Ovary (tissue), 9 donors: ENCODE data around the gene SLC6A6. TPM values are rescaled to one million over a fixed set of nuclear protein-coding genes. Genes with fewer than 3 reads are reported as not detected.
A peak's percentile ranks its signal among the peaks of the same experiment; 100 is the strongest.

Experiments
- DNase-seq, 5 donors: peaks; one replicate each; pipeline ENCODE4 v3.0.0-alpha.2; 2019 to 2020
- H3K27ac ChIP-seq, 2 donors: fragments of 200-600 bp; one replicate each; pipeline versions ENCODE4 v1.5.1 to v1.8.0; 2019 to 2022
- H3K27me3 ChIP-seq: fragments of 200-600 bp; one replicate; pipeline ENCODE4 v1.8.0; 2022
- H3K36me3 ChIP-seq: fragments of 200-600 bp; sonication (generic); one replicate; pipeline ENCODE4 v1.5.1; 2019
- H3K4me1 ChIP-seq: one replicate; pipeline ENCODE4 v1.8.1; 2013; ENCODE audit warnings: mild to moderate bottlenecking, moderate library complexity; ENCODE audit not compliant: insufficient read depth
- H3K4me3 ChIP-seq: fragments of 200-600 bp; sonication (generic); one replicate; pipeline ENCODE4 v1.5.1; 2017
- H3K9me3 ChIP-seq, 2 donors: fragments of 200-600 bp in 1 of 2; sonication (generic) in 1 of 2; one replicate each; pipeline versions ENCODE4 v1.5.1 to v1.8.1; 2013 to 2019; ENCODE audit warnings: mild to moderate bottlenecking in 1 of 2, moderate library complexity in 1 of 2
- CTCF ChIP-seq, 3 donors: fragments of 450-650 bp in 2 of 3; fragments of 200-600 bp in 1 of 3; IDR thresholded peaks; one replicate each; pipeline versions ENCODE4 v1.5.1 to v1.8.0; 2016 to 2022; ENCODE audit warnings: antibody characterized with exemption in 3 of 3, mild to moderate bottlenecking in 1 of 3
- EP300 ChIP-seq: sonication (generic); formaldehyde crosslinking; IDR thresholded peaks from one replicate; pipeline ENCODE4 v1.6.1; 2017; ENCODE audit warnings: antibody characterized with exemption
- POLR2A ChIP-seq: fragments of 450-650 bp; IDR thresholded peaks from one replicate; pipeline ENCODE4 v1.6.1; 2017; ENCODE audit warnings: antibody characterized with exemption, mild to moderate bottlenecking, moderate library complexity
- WGBS, 3 donors: extraction: QIAGEN DNeasy Blood & Tissue Kit in 1 of 3; methylation state at CpG; one replicate each; pipeline versions ENCODE4 v1.1.5 to v1.1.7; 2013 to 2017; 5-methylcytosine and 5-hydroxymethylcytosine counted together
- intact Hi-C, 4 donors: fragments of 100-400 bp; cut with DNase I; formaldehyde crosslinking; loops; one replicate each; pipeline versions ENCODE4 v1.11.0 to v1.15.1; 2022 to 2023
- polyA plus RNA-seq, 2 donors: library from polyadenylated mRNA; stranded (reverse); fragments of 200-250 nt in 1 of 2; fragments of 350-450 nt in 1 of 2; fragmentation: Illumina TruSeq in 1 of 2; extraction: RNeasy Lipid Tissue Mini Kit (QIAGEN cat#74804) in 1 of 2; gene quantifications; one replicate each; pipeline ENCODE4 v1.2.3, GENCODE V29; 2013 to 2014
- total RNA-seq, 7 donors: library from RNA; depleted of rRNA in 2 of 7; stranded (reverse); fragments of >200 nt in 2 of 7; fragmentation: NEBNext Ultra II Directional in 3 of 7; extraction: Animal tissue kit (Norgen Biotek cat#: 25700) in 3 of 7; gene quantifications; one replicate each; pipeline versions ENCODE4 v1.1.0 to v1.2.4, GENCODE V29; 2016 to 2023
- donor health status: DM: no; HTN: no; CAD: no; lungs with moderate emphysema.
- donor health status: DM: no; HTN: no; CAD: no.
- donor health status: Bipolar disorder and iron deficiency.
- donor health status: DM: yes; HTN: yes; CAD: no.
- donor health status: DM: no; HTN: no; CAD: no.
- donor health status: DM: yes; HTN: yes; CAD: no.

SLC6A6 gene
- total and polyA plus RNA-seq, 9 donors: 32.5 to 141 (median 80.5) TPM

- Histone ChIP-seq H3K4me3 (no peak overlapping the region), H3K27me3 (no peaks in the 10 kb centered on the region), H3K27ac (peak overlapping the region in 1 of 2 donors; percentile 14), H3K36me3 (no peaks in the 10 kb centered on the region), H3K4me1 (peaks cover 14% of the 10 kb centered on the region), H3K9me3 (no peaks in the 10 kb centered on the region)
- 87 to 92% (median 88%) methylated on average over 4 of the region's 4 CpGs for WGBS, 3 donors
- intact Hi-C loops: no loop called here
- TF ChIP-seq EP300 (no peak), CTCF (IDR thresholded peaks at IDR 0.05) (no peak), POLR2A (no peak)
- peak in 2 of 5 donors; percentile 14 to 29 for DNase-seq
These were observed 87.8 kb downstream of the SLC6A6 start for GRCh38 chr3:14490255-14490654.

GRCh38 chr3:14490831-14491230 lies 88.4 kb downstream of the SLC6A6 start:
- no peak for TF ChIP-seq POLR2A
- TF ChIP-seq CTCF (IDR thresholded peaks at IDR 0.05): no peak
- no peak for TF ChIP-seq EP300
- H3K27ac ChIP-seq: no peak overlapping the region
- H3K36me3 ChIP-seq: no peaks in the 10 kb centered on the region
- peaks cover 14% of the 10 kb centered on the region for H3K4me1 ChIP-seq
- no peak overlapping the region for H3K4me3 ChIP-seq
- H3K27me3 ChIP-seq: no peaks in the 10 kb centered on the region
- intact Hi-C loops: no loop called here
- no peaks in the 10 kb centered on the region for H3K9me3 ChIP-seq
- DNase-seq: no peak
- WGBS, 3 donors: 93 to 95% (median 94%) methylated on average over 2 of the region's 2 CpGs

GRCh38 chr3:14491396-14492190 lies 89.2 kb downstream of the SLC6A6 start:
- WGBS, 3 donors: 77 to 82% (median 79%) methylated on average over 17 of the region's 17 CpGs
- Histone ChIP-seq H3K27ac (no peak overlapping the region), H3K27me3 (no peaks in the 10 kb centered on the region), H3K9me3 (no peaks in the 10 kb centered on the region), H3K4me1 (peaks cover 14% of the 10 kb centered on the region), H3K4me3 (no peak overlapping the region), H3K36me3 (no peaks in the 10 kb centered on the region)
- DNase-seq: peak in 4 of 5 donors; percentile 15 to 29 (median 19)
- TF ChIP-seq EP300: no peak
- TF ChIP-seq POLR2A: no peak
- no peak for TF ChIP-seq CTCF (IDR thresholded peaks at IDR 0.05)
- intact Hi-C loops: no loop called here

- peak in 3 of 5 donors; percentile 23 to 30 (median 24) for DNase-seq
- H3K4me1 ChIP-seq: peaks cover 7% of the 10 kb centered on the region
- no peaks in the 10 kb centered on the region for H3K27me3 ChIP-seq
- TF ChIP-seq CTCF (IDR thresholded peaks at IDR 0.05) (no peak), POLR2A (no peak), EP300 (no peak)
- H3K27ac ChIP-seq: no peak overlapping the region
- H3K9me3 ChIP-seq: no peaks in the 10 kb centered on the region
- no peaks in the 10 kb centered on the region for H3K36me3 ChIP-seq
- H3K4me3 ChIP-seq: no peak overlapping the region
- intact Hi-C loops: no loop called here
- WGBS, 3 donors: 79 to 91% (median 82%) methylated on average over 31 of the region's 31 CpGs
These were observed 90.8 kb downstream of the SLC6A6 start for GRCh38 chr3:14492948-14493881.
